LNCAP (cell line): ENCODE results near the gene DIP2A.

Experiments used
- CTCF ChIP-seq: fragments of 450-650 bp; IDR thresholded peaks from 2 replicates; pipeline ENCODE4 v1.5.1; 2017; ENCODE audit warnings: mild to moderate bottlenecking

Gene DIP2A

GRCh38 chr21:46538851-46539666 is 80.4 kb downstream of the DIP2A start:
- TF ChIP-seq CTCF = no peak

- TF ChIP-seq CTCF = no peak
These were observed 81.5 kb downstream of the DIP2A start for GRCh38 chr21:46540087-46540710.

- no peak for TF ChIP-seq CTCF
These were observed 84.0 kb downstream of the DIP2A start for GRCh38 chr21:46542588-46543124.

GRCh38 chr21:46543306-46543705 is 84.6 kb downstream of the DIP2A start:
- no peak for TF ChIP-seq CTCF

GRCh38 chr21:46544003-46544402 is 85.3 kb downstream of the DIP2A start:
- no peak for TF ChIP-seq CTCF

- no peak for TF ChIP-seq CTCF
These were observed 86.1 kb downstream of the DIP2A start for GRCh38 chr21:46544824-46545223.

GRCh38 chr21:46545363-46545762 is 86.7 kb downstream of the DIP2A start:
- TF ChIP-seq CTCF = no peak
